Mesothelial cell of epicardium (in vitro differentiated cells): Measurements from ENCODE around the gene KCNE3. TPM values are rescaled to one million over a fixed set of nuclear protein-coding genes. Genes with fewer than 3 reads are reported as not detected.

ENCODE experiments used
- DNase-seq, 2 experiments: peaks; one replicate each; pipeline ENCODE4 v3.0.0; 2021; ENCODE audit warnings: low spot score in 2 of 2; ENCODE audit not compliant: unreplicated experiment in 2 of 2
- H3K27ac Mint-ChIP-seq: 2 replicates; pipeline ENCODE4 v1.8.0; 2021; ENCODE audit warnings: mixed read lengths
- H3K27me3 Mint-ChIP-seq: 2 replicates; pipeline ENCODE4 v1.8.0; 2021; ENCODE audit warnings: low read depth, mixed read lengths
- H3K36me3 Mint-ChIP-seq: 2 replicates; pipeline ENCODE4 v1.8.0; 2021; ENCODE audit warnings: mixed read lengths
- H3K4me1 Mint-ChIP-seq: 2 replicates; pipeline ENCODE4 v1.8.0; 2021; ENCODE audit warnings: mixed read lengths
- H3K4me3 Mint-ChIP-seq: 2 replicates; pipeline ENCODE4 v1.8.0; 2021; ENCODE audit warnings: mild to moderate bottlenecking, moderate library complexity, mixed read lengths
- H3K9me3 Mint-ChIP-seq: 2 replicates; pipeline ENCODE4 v1.8.0; 2021; ENCODE audit warnings: mixed read lengths
- total RNA-seq: library from RNA; stranded (reverse); gene quantifications from 3 replicates; pipeline ENCODE4 v1.2.1, GENCODE V29; 2021
- TF ChIP-seq, protein P1 (sequence below): fragments of 200-600 bp; sonication (generic); IDR thresholded peaks from one replicate; pipeline ENCODE4 v1.5.0; 2021; ENCODE audit warnings: antibody characterized with exemption; ENCODE audit not compliant: unreplicated experiment

KCNE3 gene
- total RNA-seq, 1 donor from 2014 or later, result 5.1 TPM

DNA sequence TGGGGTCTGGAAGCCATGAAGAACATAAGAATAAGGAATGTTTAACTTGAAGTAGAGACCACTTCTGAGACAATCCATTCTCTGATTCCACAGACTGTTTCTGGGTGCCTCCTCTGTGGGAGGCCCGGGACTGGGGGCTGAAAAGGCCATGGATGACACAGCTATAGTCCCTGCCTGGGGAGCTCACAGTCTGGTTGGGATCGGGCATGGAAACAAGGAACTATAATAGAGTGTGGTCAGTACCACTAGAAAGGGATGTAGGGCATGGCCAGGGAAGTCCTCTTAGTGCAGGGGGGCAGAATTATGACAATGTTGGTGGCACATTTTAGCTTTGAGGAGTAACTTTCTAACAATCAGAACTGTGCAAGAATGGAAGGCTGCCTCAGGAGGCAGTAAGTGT, 9.2 kb upstream of the KCNE3 start:
- Mint-ChIP-seq H3K36me3 (no peaks in the 10 kb centered on the region), H3K27me3 (no peaks in the 10 kb centered on the region), H3K4me3 (no peak overlapping the region), H3K27ac (no peak overlapping the region), H3K4me1 (peaks cover 9% of the 10 kb centered on the region), H3K9me3 (no peaks in the 10 kb centered on the region)
- TF ChIP-seq, protein P1, sequence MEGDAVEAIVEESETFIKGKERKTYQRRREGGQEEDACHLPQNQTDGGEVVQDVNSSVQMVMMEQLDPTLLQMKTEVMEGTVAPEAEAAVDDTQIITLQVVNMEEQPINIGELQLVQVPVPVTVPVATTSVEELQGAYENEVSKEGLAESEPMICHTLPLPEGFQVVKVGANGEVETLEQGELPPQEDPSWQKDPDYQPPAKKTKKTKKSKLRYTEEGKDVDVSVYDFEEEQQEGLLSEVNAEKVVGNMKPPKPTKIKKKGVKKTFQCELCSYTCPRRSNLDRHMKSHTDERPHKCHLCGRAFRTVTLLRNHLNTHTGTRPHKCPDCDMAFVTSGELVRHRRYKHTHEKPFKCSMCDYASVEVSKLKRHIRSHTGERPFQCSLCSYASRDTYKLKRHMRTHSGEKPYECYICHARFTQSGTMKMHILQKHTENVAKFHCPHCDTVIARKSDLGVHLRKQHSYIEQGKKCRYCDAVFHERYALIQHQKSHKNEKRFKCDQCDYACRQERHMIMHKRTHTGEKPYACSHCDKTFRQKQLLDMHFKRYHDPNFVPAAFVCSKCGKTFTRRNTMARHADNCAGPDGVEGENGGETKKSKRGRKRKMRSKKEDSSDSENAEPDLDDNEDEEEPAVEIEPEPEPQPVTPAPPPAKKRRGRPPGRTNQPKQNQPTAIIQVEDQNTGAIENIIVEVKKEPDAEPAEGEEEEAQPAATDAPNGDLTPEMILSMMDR, result no peak
- DNase-seq, result no peak

DNA sequence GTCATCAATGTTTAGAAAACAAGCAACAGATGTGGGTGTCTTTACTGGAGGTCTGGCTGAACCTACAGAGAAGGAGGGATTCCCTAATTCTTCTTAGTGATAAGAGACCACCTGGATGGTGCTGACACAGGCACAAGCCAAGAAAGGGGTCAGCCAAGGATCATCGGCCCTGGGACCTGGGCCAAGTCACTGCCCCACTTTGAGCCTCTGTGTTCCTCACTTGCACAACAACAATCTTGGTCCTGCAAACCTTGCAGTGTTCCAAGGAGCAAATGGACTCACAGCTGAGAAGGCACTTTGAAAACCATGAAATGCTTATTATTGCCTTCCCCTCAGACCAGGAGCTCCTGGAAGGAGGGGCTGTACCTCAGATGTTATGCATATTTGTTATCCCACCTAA, 7.0 kb upstream of the KCNE3 start:
- no peaks in the 10 kb centered on the region for H3K36me3 Mint-ChIP-seq
- H3K9me3 Mint-ChIP-seq, result no peaks in the 10 kb centered on the region
- no peaks in the 10 kb centered on the region for H3K27me3 Mint-ChIP-seq
- TF ChIP-seq, protein P1, result no peak
- no peak for DNase-seq
- H3K27ac Mint-ChIP-seq, result no peak overlapping the region
- no peak overlapping the region for H3K4me3 Mint-ChIP-seq
- no peaks in the 10 kb centered on the region for H3K4me1 Mint-ChIP-seq

DNA sequence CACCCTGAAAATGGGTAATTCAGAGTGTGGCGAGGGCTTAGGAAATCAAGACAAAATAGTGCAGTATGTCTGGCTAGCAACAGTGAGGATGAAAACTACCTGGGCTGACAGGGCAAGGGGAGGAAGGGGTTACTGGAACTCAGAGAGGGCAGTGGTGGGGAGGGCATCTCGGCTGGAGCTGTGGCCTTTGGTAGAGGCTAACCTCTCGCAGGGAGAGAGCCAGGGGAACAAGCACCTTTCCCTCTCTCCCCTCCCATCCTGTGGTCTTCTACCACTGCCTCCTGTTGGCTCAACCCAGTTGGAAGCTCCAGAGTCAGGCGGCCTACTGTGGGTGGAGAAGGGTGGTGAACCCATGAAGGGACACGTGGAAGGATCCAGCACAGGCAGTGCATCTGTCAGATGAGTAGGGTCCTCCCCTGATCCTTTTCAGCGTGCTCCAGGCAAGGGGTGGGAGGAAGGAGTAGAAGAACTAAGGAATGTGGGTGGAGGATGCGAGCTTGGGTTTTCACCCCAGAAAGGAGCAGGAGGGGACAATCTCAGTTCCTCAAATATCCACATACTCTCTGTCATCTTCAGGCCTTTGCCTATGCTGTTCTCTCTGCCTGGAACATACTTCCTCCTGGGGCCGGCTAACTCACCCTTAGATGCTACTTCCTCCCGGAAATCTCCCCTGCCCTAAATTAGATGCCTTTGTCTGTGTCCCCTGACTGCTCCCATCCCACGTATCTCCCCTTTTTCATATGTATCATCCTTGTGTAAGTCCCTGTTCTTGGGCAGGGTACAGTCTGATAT, 6.2 kb upstream of the KCNE3 start:
- Mint-ChIP-seq H3K27me3 (no peaks in the 10 kb centered on the region), H3K27ac (no peak overlapping the region), H3K4me3 (no peak overlapping the region), H3K36me3 (no peaks in the 10 kb centered on the region), H3K9me3 (no peaks in the 10 kb centered on the region), H3K4me1 (peaks cover under 1% of the 10 kb centered on the region)
- TF ChIP-seq, protein P1, result no peak
- no peak for DNase-seq

- H3K36me3 Mint-ChIP-seq, result no peaks in the 10 kb centered on the region
Measured at GRCh38 chr11:74471668-74472429, 4.5 kb upstream of the KCNE3 start.

DNA sequence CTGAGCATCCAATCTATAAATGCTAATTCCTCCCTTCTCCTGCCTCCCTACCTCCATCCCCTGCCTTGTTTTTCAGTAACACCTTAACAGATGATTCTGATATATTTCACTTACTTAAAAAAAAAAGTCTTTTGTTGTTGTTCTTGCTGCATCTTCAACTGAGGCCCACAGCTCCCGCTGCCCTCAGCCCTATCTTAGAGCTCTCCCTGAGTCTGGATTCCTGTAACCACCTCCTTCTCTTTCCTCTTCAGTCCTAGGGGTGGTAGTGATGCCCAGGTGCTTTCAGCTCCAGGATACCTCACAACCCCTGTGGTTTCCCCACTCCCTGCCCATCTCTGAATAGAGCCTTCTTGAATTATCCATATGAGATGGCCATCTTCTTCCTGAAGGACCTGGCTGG, 3.7 kb upstream of the KCNE3 start:
- no peak overlapping the region for H3K27ac Mint-ChIP-seq

More at GRCh38 chr11:74471668-74472429, 4.5 kb upstream of the KCNE3 start:
- TF ChIP-seq, protein P1, result no peak
- Mint-ChIP-seq H3K4me3 (no peak overlapping the region), H3K9me3 (no peaks in the 10 kb centered on the region), H3K27ac (no peak overlapping the region), H3K4me1 (peaks cover 11% of the 10 kb centered on the region), H3K27me3 (no peaks in the 10 kb centered on the region)
- no peak for DNase-seq

More for the DNA sequence above, 3.7 kb upstream of the KCNE3 start:
- TF ChIP-seq, protein P1, result no peak
- Mint-ChIP-seq H3K4me3 (no peak overlapping the region), H3K36me3 (no peaks in the 10 kb centered on the region), H3K4me1 (peaks cover 18% of the 10 kb centered on the region), H3K9me3 (no peaks in the 10 kb centered on the region), H3K27me3 (peaks cover 2% of the 10 kb centered on the region)
- no peak for DNase-seq
